ENCODE results near the gene CFAP299.

DNA sequence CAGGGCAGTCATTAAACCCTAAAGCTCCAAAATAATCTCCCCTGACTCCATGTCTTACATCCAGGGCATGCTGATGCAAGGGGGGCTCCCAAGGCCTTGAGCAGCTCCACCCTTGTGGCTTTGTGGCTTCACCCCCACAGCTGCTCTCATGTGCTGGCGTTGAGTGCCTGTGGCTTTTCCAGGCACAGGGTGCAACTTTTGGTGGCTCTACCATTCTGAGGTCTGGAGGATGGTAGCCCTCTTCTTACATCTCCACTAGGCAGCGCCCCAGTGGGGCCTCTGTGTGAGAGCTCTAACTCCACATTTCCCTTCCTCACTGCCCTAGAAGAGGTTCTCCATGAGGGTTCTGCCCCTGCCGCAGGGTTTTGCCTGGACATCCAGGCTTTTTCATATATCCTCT lies 35.1 kb downstream of the CFAP299 start:
- no peak for TF ChIP-seq EP300 (IDR thresholded peaks at IDR 0.05)
- no peak for TF ChIP-seq POLR2A (IDR thresholded peaks at IDR 0.05)
- TF ChIP-seq, protein P1, sequence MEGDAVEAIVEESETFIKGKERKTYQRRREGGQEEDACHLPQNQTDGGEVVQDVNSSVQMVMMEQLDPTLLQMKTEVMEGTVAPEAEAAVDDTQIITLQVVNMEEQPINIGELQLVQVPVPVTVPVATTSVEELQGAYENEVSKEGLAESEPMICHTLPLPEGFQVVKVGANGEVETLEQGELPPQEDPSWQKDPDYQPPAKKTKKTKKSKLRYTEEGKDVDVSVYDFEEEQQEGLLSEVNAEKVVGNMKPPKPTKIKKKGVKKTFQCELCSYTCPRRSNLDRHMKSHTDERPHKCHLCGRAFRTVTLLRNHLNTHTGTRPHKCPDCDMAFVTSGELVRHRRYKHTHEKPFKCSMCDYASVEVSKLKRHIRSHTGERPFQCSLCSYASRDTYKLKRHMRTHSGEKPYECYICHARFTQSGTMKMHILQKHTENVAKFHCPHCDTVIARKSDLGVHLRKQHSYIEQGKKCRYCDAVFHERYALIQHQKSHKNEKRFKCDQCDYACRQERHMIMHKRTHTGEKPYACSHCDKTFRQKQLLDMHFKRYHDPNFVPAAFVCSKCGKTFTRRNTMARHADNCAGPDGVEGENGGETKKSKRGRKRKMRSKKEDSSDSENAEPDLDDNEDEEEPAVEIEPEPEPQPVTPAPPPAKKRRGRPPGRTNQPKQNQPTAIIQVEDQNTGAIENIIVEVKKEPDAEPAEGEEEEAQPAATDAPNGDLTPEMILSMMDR (IDR thresholded peaks at IDR 0.05) = no peak
